T-helper 2 cell (primary cell): ENCODE measurements around the gene PPP1R18.
"Not testable (repeated sequence)": the region's sequence is repeated elsewhere in the genome, so short reads cannot be mapped to it uniquely, and the experiment has no call there.

Experiments used
- DNase-seq, 5 experiments: peaks; one replicate each; pipeline versions ENCODE4 v3.0.0 to v3.0.0-alpha.2; 2012 to 2022

Gene PPP1R18

DNA sequence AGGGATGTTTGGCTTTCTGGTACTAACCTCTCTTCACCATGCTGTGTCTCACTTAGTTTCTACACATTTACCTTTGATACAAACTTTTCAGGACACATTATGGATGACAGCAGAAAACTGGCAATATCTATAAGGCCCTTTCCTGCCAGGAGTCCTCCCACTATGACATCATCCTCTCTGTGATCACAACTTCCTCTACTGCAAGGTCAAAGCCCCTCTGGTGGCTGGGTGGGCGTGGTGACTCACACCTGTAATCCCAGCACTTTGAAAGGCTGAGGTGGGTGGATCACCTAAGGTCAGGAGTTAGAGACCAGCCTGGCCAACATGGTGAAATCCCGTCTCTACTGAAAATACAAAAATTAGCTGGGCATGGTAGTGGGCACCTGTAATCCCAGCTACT is 20.1 kb downstream of the PPP1R18 start:
- DNase-seq: not testable (repeated sequence)

DNA sequence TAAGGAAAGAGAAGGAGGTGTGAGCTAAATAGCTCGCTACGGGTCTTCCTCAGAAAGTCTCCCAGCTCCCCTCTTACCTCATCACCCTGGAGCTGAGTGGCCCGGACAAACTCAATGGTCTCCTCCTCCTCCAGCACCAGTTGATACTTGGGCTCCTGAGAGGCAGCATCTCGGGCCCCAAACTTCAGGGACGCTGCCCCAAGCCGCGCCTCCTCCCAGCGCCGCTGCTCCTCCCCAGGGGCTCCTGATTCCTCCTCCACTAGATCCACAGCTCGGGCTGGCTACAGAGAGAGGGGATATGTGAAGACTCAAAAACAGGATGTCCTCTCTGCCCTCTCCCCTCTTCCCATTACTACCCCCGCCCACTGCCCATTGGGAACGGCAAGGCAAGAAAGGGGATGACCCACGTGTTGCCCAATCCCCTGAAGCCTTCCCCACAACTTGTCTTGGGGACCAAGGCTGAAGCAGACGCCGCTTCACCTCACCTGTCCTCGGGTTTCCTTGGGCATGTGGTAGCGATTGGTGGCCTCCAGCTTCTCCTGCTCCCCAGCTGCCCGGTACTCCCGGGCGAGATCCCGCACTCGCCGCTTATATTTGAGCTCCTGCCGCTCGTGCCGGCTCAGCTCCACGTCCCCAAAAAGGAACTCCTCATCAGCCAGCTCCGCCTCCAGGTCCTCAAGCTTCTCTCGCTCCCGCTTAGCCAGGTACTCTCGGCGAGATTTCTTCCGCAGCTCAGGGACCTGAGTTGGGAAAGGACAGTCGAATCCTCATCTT is 21.3 kb downstream of the PPP1R18 start:
- no peak for DNase-seq

DNA sequence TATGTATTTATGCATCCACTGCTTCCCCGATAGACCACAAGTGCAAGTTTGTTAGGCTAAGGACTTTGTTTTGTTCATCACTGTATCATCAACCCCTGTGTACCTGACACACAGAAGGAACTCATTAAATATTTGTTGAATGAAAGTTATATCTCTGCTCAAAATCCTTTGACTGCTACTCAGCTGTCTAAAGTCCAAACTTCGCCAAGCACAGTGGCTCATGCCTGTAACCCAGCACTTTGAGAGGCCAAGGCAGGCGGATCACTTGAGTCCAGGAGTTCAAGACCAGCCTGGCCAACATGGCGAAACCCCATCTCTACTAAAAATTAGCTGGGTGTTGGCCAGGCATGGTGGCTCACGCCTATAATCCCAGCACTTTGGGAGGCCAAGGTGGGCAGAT is 28.5 kb downstream of the PPP1R18 start:
- not testable (repeated sequence) for DNase-seq

DNA sequence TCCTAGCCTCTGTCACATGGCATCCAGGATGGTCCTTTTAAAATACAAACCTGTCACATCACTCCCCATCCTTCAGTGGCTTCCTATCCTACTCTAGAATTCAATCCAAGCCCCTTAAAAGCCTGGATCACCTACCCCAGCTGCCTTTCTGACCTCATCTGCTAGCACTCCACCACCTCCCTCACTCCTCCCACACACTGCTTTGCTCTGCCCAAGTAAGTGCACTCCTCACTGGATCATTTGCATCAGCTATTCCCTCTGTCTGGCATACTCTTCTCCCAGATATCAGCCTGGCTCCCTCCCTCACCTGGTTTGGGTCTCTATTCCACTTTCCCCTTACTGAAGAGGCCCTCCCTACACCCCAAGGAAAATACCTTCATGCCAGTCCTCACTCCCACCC is 29.0 kb downstream of the PPP1R18 start:
- no peak for DNase-seq

DNA sequence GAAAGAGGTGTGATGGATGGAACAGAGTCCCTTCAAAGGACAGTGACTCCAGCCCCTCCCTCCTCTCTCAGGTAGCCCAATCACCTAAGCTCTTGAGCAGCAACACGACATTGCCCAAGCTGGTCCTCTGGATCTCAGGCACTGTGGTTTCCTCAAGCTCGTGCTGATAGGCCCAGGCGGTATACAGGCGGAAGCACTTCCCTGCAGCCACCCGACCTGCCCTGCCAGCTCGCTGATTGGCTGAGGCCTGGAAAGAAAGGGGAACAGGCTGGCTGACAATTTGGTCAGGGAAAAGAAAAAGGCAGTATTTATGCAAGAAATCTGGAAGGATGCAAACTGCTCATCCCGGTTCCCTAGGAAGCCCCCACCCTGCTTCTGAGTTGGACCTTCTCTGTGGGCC is 29.9 kb downstream of the PPP1R18 start:
- no peak for DNase-seq

DNA sequence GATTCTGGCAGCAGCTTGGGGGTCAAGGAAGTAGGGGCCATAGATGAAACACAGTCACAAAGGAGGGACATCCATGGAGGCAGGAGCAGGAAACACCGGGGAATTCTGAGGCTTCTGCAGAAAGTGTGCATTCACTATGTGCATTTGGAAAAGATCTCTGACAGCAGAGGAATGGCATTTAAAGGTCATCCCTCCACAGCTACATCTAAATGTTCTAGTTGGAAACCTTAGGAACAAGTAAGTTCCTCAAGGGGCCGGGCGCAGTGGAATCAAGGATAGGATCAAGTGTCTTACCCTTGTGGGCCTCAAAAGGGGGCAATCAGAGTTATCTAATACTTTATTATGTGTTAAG is 30.7 kb downstream of the PPP1R18 start:
- DNase-seq: no peak

DNA sequence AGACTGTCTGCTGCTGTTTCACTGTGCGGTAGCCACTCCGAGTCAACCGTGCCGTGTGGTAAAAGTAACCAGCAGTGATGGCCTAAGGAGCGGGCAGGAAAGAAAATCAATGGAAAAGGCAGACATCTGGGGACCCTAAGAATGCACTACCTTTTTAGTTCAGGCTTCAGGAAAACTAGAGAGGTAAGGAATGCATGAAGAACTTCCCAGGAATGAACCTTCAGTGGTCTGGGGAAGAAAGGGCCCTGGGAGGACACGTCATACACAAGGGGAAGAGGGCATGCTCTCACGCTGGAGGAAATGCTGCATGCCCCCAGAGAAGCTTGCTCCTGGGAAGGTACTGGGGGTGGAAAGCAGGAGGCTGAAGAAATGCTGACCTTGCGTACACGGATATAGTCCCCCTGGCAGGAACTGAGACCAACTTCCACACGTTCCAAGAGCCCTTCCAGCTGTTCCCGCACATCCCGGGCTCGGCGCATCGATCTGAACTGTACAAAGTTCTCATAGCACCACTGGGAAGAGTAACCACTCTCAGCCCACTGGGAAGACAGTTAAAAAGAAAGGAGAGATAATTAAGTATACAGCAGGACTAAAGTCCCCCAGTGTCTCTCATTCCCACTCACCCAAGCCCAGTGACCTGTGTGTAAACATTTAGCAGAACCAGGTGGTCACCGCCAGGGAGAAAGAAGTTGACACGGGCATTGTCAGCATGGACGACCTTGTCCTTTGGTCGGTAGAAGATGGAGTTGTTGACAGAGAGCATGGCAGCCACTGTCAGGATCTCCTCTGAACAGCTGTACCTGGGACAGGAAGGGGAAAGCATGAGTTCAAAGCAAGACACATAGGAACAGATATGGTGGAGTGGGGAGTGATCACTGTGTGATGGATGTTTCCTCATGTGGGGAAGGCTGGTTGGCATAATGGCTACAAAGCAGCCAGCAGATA is 31.4 kb downstream of the PPP1R18 start:
- DNase-seq: no peak

DNA sequence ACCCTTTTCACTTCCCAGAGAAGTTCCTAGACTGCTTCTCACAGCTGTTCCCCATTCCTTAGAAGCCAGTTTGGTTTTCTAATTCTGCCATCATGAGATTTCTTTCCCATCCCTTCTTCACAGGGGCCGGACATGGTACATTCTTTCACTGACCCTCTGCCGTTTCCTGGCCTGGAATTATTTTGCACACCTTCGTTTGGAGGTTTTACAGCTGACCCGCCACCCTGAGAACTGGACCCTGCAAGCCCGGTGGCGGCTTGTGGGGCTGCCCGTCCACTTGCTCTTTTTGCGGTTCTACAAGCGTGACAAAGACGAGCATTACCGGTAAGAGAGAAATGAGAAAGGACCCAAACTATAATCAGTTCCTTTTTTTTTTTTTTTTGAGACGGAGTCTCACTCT is 35.3 kb downstream of the PPP1R18 start:
- no peak for DNase-seq

DNA sequence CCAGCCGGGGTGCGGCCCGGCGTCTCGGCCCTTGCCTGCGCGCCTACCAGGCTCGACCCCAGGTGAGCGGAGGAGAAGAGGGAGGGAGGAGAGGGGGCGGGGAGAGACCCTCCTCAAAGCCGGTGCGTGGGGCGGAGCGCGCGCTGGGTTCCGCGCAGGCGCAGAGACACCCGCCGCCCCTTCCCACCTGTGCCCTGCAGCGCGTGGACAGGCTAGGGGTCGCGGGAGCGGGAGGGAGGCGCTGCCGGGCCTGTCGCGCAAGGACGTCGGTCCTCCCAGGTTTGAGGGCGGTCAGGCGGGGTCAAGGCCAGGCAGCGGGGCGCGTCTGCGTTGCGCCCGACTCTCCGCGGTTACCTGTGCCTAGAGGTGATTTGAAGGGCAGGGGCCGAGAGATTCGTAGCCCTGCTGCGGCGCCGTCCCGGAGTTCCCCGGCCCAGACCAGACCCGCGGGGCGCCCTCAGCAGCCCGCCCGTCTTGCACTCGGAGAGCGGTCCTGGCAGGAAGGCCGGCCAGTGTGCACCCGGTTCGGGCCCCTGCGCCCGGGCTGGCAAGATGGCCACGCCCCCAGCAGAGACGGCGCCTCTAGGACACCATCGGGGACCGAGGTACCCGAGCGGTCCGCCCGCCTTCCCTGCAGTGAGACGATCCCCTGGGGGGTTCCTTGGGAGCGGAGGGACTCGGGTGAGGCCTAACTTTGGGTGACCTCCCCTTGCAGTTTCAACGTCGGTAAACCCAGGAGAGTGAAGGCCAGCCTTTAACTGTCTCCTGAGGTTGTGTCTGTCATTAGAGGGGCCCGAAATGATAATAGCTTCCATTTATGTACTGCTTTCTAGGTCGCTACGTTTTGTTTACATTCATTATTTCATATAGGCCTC is 39.0 kb downstream of the PPP1R18 start:
- DNase-seq: peak; percentile 42 to 82 (median 60)

DNA sequence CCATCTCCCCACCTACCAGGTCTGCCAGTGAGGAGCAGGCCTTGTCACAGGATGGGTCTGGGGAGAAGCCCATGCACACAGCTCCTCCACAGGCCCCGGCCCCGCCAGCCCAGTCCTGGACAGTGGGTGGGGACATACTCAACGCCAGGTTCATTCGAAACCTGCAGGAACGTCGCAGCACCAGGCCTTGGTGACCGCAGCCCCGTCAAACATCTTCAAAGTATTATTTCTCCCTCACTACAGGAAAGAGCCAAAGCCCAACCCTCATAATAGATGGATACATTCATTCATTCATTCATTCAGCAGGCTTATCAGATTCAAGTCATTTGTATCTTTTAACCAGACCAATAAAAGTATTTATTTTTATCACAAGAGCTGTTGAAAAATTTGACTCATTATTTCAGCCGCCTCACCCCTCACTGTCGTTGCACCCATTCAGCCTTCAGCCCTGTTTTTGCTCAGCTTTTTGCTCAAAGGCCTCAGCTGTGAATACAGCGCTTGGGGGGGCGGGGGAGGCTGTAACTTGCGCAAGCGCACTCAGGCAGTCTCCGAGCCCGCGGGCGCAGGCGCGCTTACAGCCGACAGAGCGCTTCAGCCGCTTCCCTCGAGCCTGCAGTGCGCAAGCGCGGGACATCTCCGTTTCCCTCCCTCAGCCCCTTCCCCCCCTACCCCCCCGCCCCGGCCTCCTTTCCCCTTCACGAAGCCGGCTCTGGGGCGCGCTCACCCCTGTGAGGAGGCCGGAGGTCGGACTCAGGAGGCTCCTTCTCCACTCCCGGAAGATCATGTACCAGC is 39.8 kb downstream of the PPP1R18 start, which contains the start of gene C6orf136:
TSS of gene C6orf136 (plus strand) at position 684 of the 792 bp plus-strand sequence. CDS start at position 783, 99 bp downstream.
- DNase-seq: peak; percentile 85 to 97 (median 89)

DNA sequence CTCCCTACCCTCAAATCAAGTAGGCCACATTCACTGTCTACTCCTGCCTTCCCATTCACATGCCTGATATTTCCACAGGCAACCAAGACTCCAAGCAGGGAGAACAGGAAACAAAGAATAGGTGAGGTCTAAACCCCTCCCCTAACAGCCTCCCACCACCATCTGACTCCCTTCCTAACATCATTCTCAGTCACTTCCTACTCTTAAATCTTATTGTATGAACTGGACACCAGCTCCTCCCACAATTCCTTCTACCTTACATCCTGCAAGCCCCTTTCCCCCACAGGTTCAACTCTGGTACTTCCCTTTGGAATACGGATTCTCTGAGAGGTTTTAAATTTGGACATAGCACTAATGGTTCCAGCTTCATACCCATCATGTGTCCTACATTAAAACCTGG is 40.5 kb downstream of the PPP1R18 start:
- no peak for DNase-seq

DNA sequence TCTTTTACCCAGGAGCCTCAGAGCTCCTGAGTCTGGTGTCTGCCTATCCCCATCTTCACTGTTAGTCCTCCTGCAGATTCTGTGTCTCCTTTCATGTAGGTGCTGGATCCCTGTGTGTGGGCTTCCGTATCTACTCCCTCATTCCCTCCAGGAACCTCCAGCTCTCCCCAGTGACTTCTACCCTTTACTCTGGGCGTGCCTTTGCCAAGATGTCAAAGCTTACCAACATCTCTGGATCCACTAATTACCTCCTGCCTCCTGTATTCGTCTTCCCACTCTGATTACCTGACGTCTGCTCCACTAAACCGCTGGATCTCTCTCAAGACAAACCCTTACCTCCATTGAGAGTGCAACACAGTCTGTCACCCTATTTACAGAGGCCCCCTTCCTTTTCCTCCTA is 41.7 kb downstream of the PPP1R18 start:
- DNase-seq: no peak

DNA sequence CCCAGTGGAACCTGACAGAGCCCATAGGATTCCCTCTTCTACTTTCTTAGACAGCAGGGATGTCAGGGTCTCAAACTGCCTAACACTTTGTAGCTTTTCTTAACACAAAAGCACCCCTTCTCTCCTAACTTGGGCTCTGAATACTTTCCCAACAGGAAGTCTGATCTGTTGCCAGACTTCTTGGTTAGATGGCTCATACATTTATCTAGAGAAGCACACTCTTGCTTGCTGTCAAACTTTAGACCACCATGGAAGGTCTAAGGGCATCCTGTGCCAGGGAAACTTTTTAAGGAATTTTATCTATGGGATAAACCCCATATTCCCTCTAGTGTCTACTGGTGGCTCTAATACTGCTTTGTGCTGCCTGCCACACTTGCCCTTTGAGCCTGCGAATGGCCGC is 42.8 kb downstream of the PPP1R18 start:
- DNase-seq: no peak

DNA sequence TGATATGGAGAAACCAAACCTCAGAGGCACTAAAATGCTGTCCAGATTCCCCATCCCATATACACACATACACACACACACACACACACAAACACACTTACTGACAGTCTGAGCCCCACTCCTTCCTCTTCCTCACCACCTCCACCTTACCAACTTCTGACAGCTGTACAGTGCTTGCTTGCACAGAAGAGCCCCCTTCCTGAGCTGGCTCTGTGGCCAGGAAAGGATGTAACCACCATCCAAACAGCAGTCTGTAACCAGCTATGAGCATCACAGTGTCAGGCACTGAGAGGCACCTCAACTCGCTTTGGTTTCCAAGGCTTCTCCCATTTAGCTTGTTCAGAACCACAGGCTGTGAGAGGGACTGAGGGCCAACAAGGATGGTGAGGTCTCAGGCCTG is 45.4 kb downstream of the PPP1R18 start:
- peak in 1 of 5 experiments; percentile 58 for DNase-seq

DNA sequence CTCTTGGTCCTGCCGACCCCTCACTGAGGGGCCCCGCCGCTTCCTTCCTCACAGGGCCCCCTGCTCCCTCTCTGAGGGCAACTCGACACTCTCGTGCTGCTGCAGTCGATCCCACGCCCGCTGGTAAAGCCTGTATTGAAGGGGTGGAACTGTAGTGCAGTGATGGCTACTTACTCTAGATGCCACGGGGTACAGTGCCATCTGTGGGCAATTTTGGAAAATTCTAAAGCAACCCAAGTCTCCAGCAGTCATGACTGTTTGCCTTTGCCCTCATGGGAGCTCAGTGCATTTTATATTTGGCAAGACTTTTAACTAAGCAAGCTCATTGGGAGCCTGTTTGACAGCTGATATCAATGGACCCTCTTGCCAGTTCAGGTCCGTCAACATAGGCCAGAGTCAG is 46.0 kb downstream of the PPP1R18 start:
- DNase-seq: peak in 1 of 5 experiments; percentile 19

DNA sequence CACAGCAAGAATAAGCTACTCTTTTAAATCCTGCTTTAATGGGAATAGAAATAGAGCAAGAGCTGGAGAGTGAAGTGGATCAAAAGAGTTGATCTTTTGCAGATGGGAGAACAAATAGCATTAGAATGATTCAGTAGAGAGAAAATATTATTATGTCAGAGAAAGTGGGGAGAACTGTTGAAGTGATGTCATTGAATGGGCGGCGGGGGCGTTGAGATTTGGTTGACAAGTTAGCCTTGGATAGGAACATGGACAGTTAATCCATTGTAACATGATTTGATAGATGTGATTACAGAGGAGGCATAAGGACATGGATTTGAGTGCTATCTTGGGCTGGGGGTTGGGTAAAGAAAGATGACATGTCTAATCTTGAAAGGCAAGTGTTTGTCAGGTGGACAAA is 50.6 kb downstream of the PPP1R18 start:
- DNase-seq: no peak

DNA sequence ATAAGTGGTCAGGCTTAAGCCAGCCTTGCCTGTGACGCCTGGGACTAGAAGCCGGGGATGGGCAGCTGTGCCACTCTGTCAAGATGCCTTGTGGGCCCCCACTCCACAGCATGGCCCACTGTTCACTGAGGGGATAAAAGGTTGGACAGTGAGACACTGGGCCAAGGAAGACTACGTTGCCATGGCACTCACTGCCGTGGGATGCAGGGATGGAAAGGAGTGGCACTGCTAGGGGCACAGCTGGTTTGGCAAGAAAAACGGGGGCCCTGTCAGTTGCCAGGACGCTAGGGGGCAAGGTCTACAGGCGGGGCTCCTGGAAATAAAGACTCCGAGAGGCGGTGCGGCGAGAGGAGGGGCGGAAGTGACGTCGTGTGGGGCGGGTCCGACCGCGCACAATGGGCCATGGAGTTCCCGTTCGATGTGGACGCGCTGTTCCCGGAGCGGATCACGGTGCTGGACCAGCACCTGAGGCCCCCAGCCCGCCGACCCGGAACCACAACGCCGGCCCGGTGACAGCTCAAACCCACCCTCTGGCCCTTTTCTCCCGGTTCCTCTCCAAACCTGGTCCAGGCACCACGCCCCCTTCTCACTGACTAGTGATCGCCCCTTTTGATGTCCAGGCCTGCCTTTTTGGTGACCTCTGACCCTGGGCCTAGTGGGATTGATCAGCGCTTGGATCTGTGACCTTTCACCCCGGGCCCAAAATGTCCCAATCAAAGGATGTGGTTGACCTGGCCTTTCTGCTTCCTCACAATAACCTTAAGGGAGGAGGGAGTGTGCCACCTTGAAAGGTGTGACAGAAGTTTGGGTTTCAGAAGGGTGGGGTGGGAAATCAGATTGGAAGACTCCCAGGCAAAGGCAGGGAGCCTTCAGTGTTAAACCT is 59.7 kb downstream of the PPP1R18 start, which contains the start of gene ATAT1:
TSS of gene ATAT1 (plus strand) at position 391 of the 883 bp plus-strand sequence.
- DNase-seq: peak; percentile 78 to 89 (median 84)
